ENCODE data around the gene TIAM2. TPM values are rescaled to one million over a fixed set of nuclear protein-coding genes. Genes with fewer than 3 reads are reported as not detected.
A peak's percentile ranks its signal among the peaks of the same experiment; 100 is the strongest.

TIAM2 gene
- total RNA-seq: 10 to 100 TPM; 16.1 to 19.9 TPM
- 1 to 10 TPM; 1.6 to 7.0 TPM for polyA plus RNA-seq
- long read RNA-seq, donor 1, partial matches to known transcripts: 6 of 25 reads
- long read RNA-seq, donor 1, other reads (novel, unspliced or antisense): 19 of 25 reads
- long read RNA-seq, donor 2, partial matches to known transcripts: 0 of 22 reads
- long read RNA-seq, donor 2, other reads (novel, unspliced or antisense): 22 of 22 reads

DNA sequence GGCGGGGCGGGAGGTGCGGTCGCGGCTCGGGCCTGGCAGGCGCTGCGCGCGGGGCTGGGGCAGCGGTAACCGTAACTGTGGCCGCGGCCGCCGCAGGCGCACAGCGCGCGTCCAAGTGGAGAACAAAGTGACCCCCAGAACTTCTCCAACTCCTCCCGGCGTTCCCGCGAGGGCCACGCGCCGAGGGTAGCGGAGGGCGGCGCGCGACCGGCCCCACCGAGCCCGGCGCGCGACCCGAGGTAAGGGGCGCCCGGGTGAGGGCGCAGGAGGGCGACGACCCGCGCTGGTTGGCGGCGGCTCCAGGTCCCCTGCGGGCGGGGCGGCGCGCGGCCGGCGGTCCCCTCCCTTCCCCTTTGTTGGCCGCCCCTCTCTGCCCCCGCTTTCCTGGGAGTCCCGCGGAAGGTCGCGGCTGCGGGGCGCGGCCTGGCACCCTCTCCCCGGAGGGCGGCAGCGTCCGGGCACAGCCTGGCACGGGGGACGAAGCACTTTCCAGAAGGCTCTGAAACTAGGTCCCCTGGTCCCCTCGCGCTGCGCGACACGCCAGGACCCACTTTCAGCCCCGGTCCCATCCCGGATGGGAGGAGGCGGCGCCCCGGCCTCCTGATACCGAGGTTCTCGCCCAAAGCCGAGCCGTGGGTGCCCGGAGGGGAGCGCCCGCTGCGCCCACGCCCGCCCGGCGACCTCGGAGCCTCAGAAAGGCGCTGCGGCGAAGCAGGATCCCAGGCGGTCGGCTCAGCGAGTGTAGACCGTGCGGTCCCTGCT lies at the start of gene TIAM2:
Gene TIAM2 (plus strand): TSS at position 62 of the 762 bp plus-strand sequence. CDS start 133,909 bp downstream, outside the sequence.
- no peak within 1 kb of the TSS for H3K27ac ChIP-seq (ENCODE audit: low read depth in 1 of 2, low read length in 2 of 2)
- no peaks in the 10 kb centered on the region for H3K27me3 ChIP-seq (ENCODE audit: control insufficient read depth in 1 of 2, insufficient read depth in 2 of 2, low read length in 1 of 2)
- WGBS, 2 donors: 0 to 1% methylated on average over 63 to 102 of the region's 102 CpGs
- ATAC-seq (ENCODE audit: low FRiP score) (peak; percentile 73), DNase-seq (peak; percentile 54 to 81)
- no peaks in the 10 kb centered on the region for H3K36me3 ChIP-seq (ENCODE audit: control insufficient read depth in 1 of 2, insufficient read depth in 2 of 2, low read length in 1 of 2)
- peak within 1 kb of the TSS; percentile 58 to 75 for H3K4me3 ChIP-seq (ENCODE audit: low read length in 2 of 2)
- peaks cover 2 to 3% of the 10 kb centered on the region in 2 donors for H3K4me1 ChIP-seq (ENCODE audit: control insufficient read depth in 1 of 2, insufficient read depth in 2 of 2, low read length in 2 of 2)
- no peaks in the 10 kb centered on the region for H3K9me3 ChIP-seq (ENCODE audit: control insufficient read depth, low read length)
- intact Hi-C loops (cut with DNase I): no loop called here

DNA sequence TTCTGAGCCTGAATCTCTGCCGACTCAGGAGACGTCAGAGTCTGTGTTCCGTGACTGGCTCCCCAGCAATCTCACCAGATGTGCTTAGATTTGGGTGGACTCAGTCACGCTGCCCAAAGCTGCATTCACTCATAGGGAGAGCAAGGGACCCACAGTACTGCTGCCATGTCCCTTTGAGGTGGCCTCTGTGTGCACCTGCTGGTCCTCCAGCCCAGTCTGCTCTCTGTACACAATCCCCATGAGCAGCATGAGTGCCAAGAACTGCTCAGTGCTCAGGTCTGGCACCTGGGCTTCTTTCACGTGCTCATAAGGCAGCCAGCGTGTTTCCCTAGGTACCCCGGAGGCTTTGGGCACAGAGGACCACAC lies 44.2 kb upstream of the TIAM2 start:
- H3K27ac ChIP-seq (ENCODE audit: low read depth in 1 of 2, low read length in 2 of 2): no peak overlapping the region
- H3K36me3 ChIP-seq (ENCODE audit: control insufficient read depth in 1 of 2, insufficient read depth in 2 of 2, low read length in 1 of 2): peaks cover 0 to 3% of the 10 kb centered on the region in 2 donors
- intact Hi-C loops (cut with DNase I): no loop called here

GRCh38 chr6:154951345-154952200 lies 43.5 kb upstream of the TIAM2 start:
- intact Hi-C loops (cut with DNase I): no loop called here
- no peak for ATAC-seq (ENCODE audit: low FRiP score)
- H3K27me3 ChIP-seq (ENCODE audit: control insufficient read depth in 1 of 2, insufficient read depth in 2 of 2, low read length in 1 of 2): no peaks in the 10 kb centered on the region
- H3K9me3 ChIP-seq (ENCODE audit: control insufficient read depth, low read length): no peaks in the 10 kb centered on the region
- no peaks in the 10 kb centered on the region for H3K4me1 ChIP-seq (ENCODE audit: control insufficient read depth in 1 of 2, insufficient read depth in 2 of 2, low read length in 2 of 2)
- H3K4me3 ChIP-seq (ENCODE audit: low read length in 2 of 2): no peak overlapping the region
- no peak overlapping the region for H3K27ac ChIP-seq (ENCODE audit: low read depth in 1 of 2, low read length in 2 of 2)
- 80% methylated on average over 10 of the region's 10 CpGs for WGBS, 2 donors
- no peak for DNase-seq
- peaks cover 0 to 3% of the 10 kb centered on the region in 2 donors for H3K36me3 ChIP-seq (ENCODE audit: control insufficient read depth in 1 of 2, insufficient read depth in 2 of 2, low read length in 1 of 2)

More for the DNA sequence above, 44.2 kb upstream of the TIAM2 start:
- H3K4me3 ChIP-seq (ENCODE audit: low read length in 2 of 2): no peak overlapping the region
- H3K27me3 ChIP-seq (ENCODE audit: control insufficient read depth in 1 of 2, insufficient read depth in 2 of 2, low read length in 1 of 2): no peaks in the 10 kb centered on the region
- 94 to 96% methylated on average over 7 of the region's 7 CpGs for WGBS, 2 donors
- no peaks in the 10 kb centered on the region for H3K9me3 ChIP-seq (ENCODE audit: control insufficient read depth, low read length)
- no peaks in the 10 kb centered on the region for H3K4me1 ChIP-seq (ENCODE audit: control insufficient read depth in 1 of 2, insufficient read depth in 2 of 2, low read length in 2 of 2)
- ATAC-seq (ENCODE audit: low FRiP score): no peak
- no peak for DNase-seq

GRCh38 chr6:154953644-154954043 lies 41.5 kb upstream of the TIAM2 start:
- intact Hi-C loops (cut with DNase I): no loop called here
- no peak overlapping the region for H3K27ac ChIP-seq (ENCODE audit: low read depth in 1 of 2, low read length in 2 of 2)
- no peaks in the 10 kb centered on the region for H3K9me3 ChIP-seq (ENCODE audit: control insufficient read depth, low read length)
- DNase-seq (no peak), ATAC-seq (ENCODE audit: low FRiP score) (no peak)
- H3K4me3 ChIP-seq (ENCODE audit: low read length in 2 of 2): no peak overlapping the region
- 96% methylated on average over 11 of the region's 11 CpGs for WGBS, 2 donors
- H3K27me3 ChIP-seq (ENCODE audit: control insufficient read depth in 1 of 2, insufficient read depth in 2 of 2, low read length in 1 of 2): no peaks in the 10 kb centered on the region
- peaks cover 0 to 3% of the 10 kb centered on the region in 2 donors for H3K36me3 ChIP-seq (ENCODE audit: control insufficient read depth in 1 of 2, insufficient read depth in 2 of 2, low read length in 1 of 2)
- H3K4me1 ChIP-seq (ENCODE audit: control insufficient read depth in 1 of 2, insufficient read depth in 2 of 2, low read length in 2 of 2): no peaks in the 10 kb centered on the region

DNA sequence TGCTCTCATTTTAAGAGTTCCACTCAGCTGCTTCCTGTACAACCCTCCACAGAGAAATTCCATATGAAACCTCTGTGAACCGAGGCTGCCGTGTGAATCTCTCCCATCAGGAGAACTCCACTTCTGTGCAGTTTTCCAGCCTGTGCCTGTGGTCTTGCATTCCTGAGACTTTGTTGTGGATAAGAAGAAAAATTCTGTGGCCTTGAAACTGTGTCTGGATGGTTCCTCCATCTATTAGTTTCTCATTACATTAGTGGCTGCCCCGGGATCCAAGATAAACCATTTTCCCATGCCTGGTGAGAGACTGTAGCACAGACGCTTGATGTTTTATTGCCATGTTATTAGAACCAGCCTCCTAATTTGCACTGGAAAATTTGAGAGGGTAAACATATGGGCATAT lies 40.8 kb upstream of the TIAM2 start:
- ATAC-seq (ENCODE audit: low FRiP score) (no peak), DNase-seq (no peak)
- no peaks in the 10 kb centered on the region for H3K27me3 ChIP-seq (ENCODE audit: control insufficient read depth in 1 of 2, insufficient read depth in 2 of 2, low read length in 1 of 2)
- no peak overlapping the region for H3K27ac ChIP-seq (ENCODE audit: low read depth in 1 of 2, low read length in 2 of 2)
- intact Hi-C loops (cut with DNase I): no loop called here
- peaks cover 0 to 3% of the 10 kb centered on the region in 2 donors for H3K36me3 ChIP-seq (ENCODE audit: control insufficient read depth in 1 of 2, insufficient read depth in 2 of 2, low read length in 1 of 2)
- WGBS, 2 donors: 56 to 72% methylated on average over 4 of the region's 4 CpGs
- H3K4me1 ChIP-seq (ENCODE audit: control insufficient read depth in 1 of 2, insufficient read depth in 2 of 2, low read length in 2 of 2): no peaks in the 10 kb centered on the region
- no peaks in the 10 kb centered on the region for H3K9me3 ChIP-seq (ENCODE audit: control insufficient read depth, low read length)
- no peak overlapping the region for H3K4me3 ChIP-seq (ENCODE audit: low read length in 2 of 2)

GRCh38 chr6:154956771-154957522 lies 38.2 kb upstream of the TIAM2 start:
- ATAC-seq (ENCODE audit: low FRiP score) (no peak), DNase-seq (no peak)
- no peaks in the 10 kb centered on the region for H3K27me3 ChIP-seq (ENCODE audit: control insufficient read depth in 1 of 2, insufficient read depth in 2 of 2, low read length in 1 of 2)
- no peak overlapping the region for H3K4me3 ChIP-seq (ENCODE audit: low read length in 2 of 2)
- H3K36me3 ChIP-seq (ENCODE audit: control insufficient read depth in 1 of 2, insufficient read depth in 2 of 2, low read length in 1 of 2): no peaks in the 10 kb centered on the region
- intact Hi-C loops (cut with DNase I): no loop called here
- 90 to 91% methylated on average over 11 to 12 of the region's 12 CpGs for WGBS, 2 donors
- no peaks in the 10 kb centered on the region for H3K4me1 ChIP-seq (ENCODE audit: control insufficient read depth in 1 of 2, insufficient read depth in 2 of 2, low read length in 2 of 2)
- H3K9me3 ChIP-seq (ENCODE audit: control insufficient read depth, low read length): no peaks in the 10 kb centered on the region
- no peak overlapping the region for H3K27ac ChIP-seq (ENCODE audit: low read depth in 1 of 2, low read length in 2 of 2)

GRCh38 chr6:154958469-154958868 lies 36.6 kb upstream of the TIAM2 start:
- intact Hi-C loops (cut with DNase I): no loop called here
- no peak for DNase-seq
- no peaks in the 10 kb centered on the region for H3K36me3 ChIP-seq (ENCODE audit: control insufficient read depth in 1 of 2, insufficient read depth in 2 of 2, low read length in 1 of 2)
- no peak overlapping the region for H3K27ac ChIP-seq (ENCODE audit: low read depth in 1 of 2, low read length in 2 of 2)
- H3K4me1 ChIP-seq (ENCODE audit: control insufficient read depth in 1 of 2, insufficient read depth in 2 of 2, low read length in 2 of 2): no peaks in the 10 kb centered on the region
- WGBS, 2 donors: 73 to 75% methylated on average over 7 of the region's 7 CpGs
- H3K9me3 ChIP-seq (ENCODE audit: control insufficient read depth, low read length): no peaks in the 10 kb centered on the region
- H3K27me3 ChIP-seq (ENCODE audit: control insufficient read depth in 1 of 2, insufficient read depth in 2 of 2, low read length in 1 of 2): no peaks in the 10 kb centered on the region
- no peak overlapping the region for H3K4me3 ChIP-seq (ENCODE audit: low read length in 2 of 2)
- no peak for ATAC-seq (ENCODE audit: low FRiP score)

DNA sequence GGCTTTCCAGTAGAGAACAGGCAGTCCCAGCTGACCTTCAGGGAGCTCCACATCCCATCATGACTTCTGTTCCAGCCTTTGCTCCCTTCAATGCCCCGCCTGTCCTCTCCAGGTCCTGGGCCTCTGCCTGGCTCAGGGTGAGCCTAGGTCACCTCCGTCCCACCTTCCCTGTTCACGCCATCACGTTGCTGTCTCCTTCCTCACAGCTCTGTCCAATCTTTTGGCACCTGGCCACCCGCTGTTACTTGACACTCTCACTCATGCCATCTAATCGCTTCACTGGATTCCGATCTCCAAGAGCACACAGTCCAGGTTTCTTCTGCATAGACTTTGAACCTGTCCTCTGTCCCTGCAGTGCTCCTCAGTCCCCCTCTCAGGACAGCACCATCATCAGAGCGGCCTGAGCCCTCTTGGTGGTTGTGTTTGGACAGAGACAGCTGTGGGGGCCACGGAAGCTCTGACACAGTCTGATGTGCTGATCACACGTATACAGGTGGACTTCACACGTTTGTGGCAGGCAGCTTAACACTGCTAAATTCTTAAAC lies 34.7 kb upstream of the TIAM2 start:
- no peak for DNase-seq
- Histone ChIP-seq H3K9me3 (ENCODE audit: control insufficient read depth, low read length) (no peaks in the 10 kb centered on the region), H3K36me3 (ENCODE audit: control insufficient read depth in 1 of 2, insufficient read depth in 2 of 2, low read length in 1 of 2) (no peaks in the 10 kb centered on the region), H3K27me3 (ENCODE audit: control insufficient read depth in 1 of 2, insufficient read depth in 2 of 2, low read length in 1 of 2) (no peaks in the 10 kb centered on the region), H3K4me3 (ENCODE audit: low read length in 2 of 2) (no peak overlapping the region), H3K27ac (ENCODE audit: low read depth in 1 of 2, low read length in 2 of 2) (no peak overlapping the region), H3K4me1 (ENCODE audit: control insufficient read depth in 1 of 2, insufficient read depth in 2 of 2, low read length in 2 of 2) (no peaks in the 10 kb centered on the region)
- WGBS, 2 donors: 90 to 92% methylated on average over 11 of the region's 11 CpGs
- intact Hi-C loops (cut with DNase I): no loop called here
- no peak for ATAC-seq (ENCODE audit: low FRiP score)

Data from aorta (tissue), 5 donors.